ENCODE results near the gene LMNB1.

DNA sequence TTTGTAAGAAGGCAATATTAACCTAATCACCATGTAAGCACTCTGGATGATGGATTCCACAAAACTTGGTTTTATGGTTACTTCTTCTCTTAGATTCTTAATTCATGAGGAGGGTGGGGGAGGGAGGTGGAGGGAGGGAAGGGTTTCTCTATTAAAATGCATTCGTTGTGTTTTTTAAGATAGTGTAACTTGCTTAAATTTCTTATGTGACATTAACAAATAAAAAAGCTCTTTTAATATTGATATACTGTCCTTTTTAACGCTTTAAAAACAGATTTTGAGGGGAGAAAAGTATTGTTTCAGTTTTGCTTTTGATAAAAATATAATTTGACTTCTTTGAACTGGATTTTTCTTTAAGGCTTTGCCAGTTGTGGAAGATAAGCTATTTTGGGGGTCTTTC lies 59.8 kb downstream of the LMNB1 start:
- TF ChIP-seq, protein P1, sequence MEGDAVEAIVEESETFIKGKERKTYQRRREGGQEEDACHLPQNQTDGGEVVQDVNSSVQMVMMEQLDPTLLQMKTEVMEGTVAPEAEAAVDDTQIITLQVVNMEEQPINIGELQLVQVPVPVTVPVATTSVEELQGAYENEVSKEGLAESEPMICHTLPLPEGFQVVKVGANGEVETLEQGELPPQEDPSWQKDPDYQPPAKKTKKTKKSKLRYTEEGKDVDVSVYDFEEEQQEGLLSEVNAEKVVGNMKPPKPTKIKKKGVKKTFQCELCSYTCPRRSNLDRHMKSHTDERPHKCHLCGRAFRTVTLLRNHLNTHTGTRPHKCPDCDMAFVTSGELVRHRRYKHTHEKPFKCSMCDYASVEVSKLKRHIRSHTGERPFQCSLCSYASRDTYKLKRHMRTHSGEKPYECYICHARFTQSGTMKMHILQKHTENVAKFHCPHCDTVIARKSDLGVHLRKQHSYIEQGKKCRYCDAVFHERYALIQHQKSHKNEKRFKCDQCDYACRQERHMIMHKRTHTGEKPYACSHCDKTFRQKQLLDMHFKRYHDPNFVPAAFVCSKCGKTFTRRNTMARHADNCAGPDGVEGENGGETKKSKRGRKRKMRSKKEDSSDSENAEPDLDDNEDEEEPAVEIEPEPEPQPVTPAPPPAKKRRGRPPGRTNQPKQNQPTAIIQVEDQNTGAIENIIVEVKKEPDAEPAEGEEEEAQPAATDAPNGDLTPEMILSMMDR (IDR thresholded peaks at IDR 0.05; ENCODE audit: low read length) = no peak
- no peak for TF ChIP-seq EZH2 (IDR thresholded peaks at IDR 0.05; ENCODE audit: borderline replicate concordance, low read length)

Measured in OCI-LY1 (cell line).